Colonic mucosa (tissue), 4 donors: Measurements from ENCODE around the gene RPTOR. TPM values are rescaled to one million over a fixed set of nuclear protein-coding genes. Genes with fewer than 3 reads are reported as not detected.

Experiments used
- DNase-seq: peaks from one replicate; pipeline ENCODE4 v3.0.0-alpha.2; 2020
- H3K27ac ChIP-seq: fragments of 200-600 bp; one replicate; pipeline ENCODE4 v1.8.0; 2021
- H3K27me3 ChIP-seq: fragments of 200-600 bp; one replicate; pipeline ENCODE4 v1.8.0; 2021
- H3K36me3 ChIP-seq: fragments of 200-600 bp; one replicate; pipeline ENCODE4 v1.8.0; 2021
- H3K4me1 ChIP-seq: fragments of 200-600 bp; one replicate; pipeline ENCODE4 v1.8.0; 2021; ENCODE audit warnings: mild to moderate bottlenecking
- H3K4me3 ChIP-seq: fragments of 200-600 bp; one replicate; pipeline ENCODE4 v1.8.0; 2021
- H3K9ac ChIP-seq, 2 donors: one replicate each; pipeline ENCODE4 v1.7.0; 2013; ENCODE audit warnings: control low read depth in 2 of 2, low read depth in 2 of 2, low read length in 2 of 2
- H3K9me3 ChIP-seq: fragments of 200-600 bp; one replicate; pipeline ENCODE4 v1.8.0; 2021
- CTCF ChIP-seq: fragments of 200-600 bp; IDR thresholded peaks from one replicate; pipeline ENCODE4 v1.8.0; 2022; ENCODE audit warnings: antibody characterized with exemption, mild to moderate bottlenecking
- intact Hi-C: fragments of 100-400 bp; cut with DNase I; formaldehyde crosslinking; loops from one replicate; pipeline ENCODE4 v1.14.1; 2022
- total RNA-seq, 2 donors: library from RNA; stranded (reverse); fragmentation: NEBNext Ultra II Directional in 1 of 2; extraction: Animal tissue kit (Norgen Biotek cat#: 25700) in 1 of 2; gene quantifications; one replicate each; pipeline ENCODE4 v1.2.1, GENCODE V29; 2021
- donor health status: healthy.
- donor health status: DM: no; HTN: no; CAD: no.
- donor health status: DM: no; HTN: no; CAD: no.

Gene RPTOR
- total RNA-seq, 2 donors from 2014 or later, result 21.2 to 39.6 TPM

DNA sequence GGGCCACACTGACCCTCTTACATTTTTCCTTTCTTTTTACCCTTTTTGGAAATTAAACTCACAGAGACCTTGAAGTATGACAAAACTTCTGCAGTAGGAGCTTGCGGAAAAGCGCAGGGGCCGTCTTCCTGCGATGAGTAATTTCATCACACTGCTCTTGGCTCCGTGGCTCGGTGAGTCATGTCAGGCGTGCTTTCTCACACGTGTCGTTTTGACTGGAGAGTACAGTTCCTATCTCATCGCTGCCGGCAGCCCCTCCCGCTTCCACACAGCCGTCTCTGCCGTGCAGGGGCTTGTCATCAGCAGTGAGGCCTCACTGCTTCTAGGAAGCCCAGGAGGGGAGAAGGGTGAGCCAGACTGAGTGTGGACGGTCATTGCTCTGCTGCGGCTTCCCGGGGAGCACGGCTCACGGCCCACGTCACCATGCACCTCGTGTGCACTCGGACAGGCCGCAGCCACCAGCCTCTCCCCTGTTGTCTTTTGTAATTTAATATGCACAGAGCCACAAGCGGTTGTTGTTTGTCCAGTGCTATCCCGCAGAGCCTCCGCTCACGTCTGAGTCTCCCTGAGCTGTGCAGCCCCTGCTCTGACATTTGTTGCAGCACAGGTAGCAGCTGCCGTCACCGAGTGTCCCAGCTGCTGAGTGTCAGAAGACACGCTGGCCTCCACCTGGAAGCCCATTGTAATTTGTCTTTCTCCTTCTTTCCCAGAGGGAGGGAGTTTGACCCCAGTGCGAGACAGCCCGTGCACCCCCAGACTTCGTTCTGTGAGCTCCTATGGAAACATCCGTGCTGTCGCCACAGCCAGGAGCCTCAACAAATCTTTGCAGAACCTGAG, 347.6 kb downstream of the RPTOR start:
- peak; percentile 61 for DNase-seq
- Histone ChIP-seq H3K27ac (no peak overlapping the region), H3K9me3 (no peaks in the 10 kb centered on the region), H3K27me3 (no peaks in the 10 kb centered on the region), H3K4me1 (no peaks in the 10 kb centered on the region), H3K36me3 (no peaks in the 10 kb centered on the region), H3K4me3 (no peak overlapping the region), H3K9ac (no peak overlapping the region)
- intact Hi-C loops, result no loop called here
- no peak for TF ChIP-seq CTCF

- no peak overlapping the region for H3K4me3 ChIP-seq
- no peak overlapping the region for H3K27ac ChIP-seq
- no peaks in the 10 kb centered on the region for H3K4me1 ChIP-seq
- no peak for DNase-seq
- H3K27me3 ChIP-seq, result no peaks in the 10 kb centered on the region
- no peak overlapping the region for H3K9ac ChIP-seq
- no peak for TF ChIP-seq CTCF
- no peaks in the 10 kb centered on the region for H3K9me3 ChIP-seq
- intact Hi-C loops, result no loop called here
- no peaks in the 10 kb centered on the region for H3K36me3 ChIP-seq
Observed at GRCh38 chr17:80892900-80893603, 348.4 kb downstream of the RPTOR start.

DNA sequence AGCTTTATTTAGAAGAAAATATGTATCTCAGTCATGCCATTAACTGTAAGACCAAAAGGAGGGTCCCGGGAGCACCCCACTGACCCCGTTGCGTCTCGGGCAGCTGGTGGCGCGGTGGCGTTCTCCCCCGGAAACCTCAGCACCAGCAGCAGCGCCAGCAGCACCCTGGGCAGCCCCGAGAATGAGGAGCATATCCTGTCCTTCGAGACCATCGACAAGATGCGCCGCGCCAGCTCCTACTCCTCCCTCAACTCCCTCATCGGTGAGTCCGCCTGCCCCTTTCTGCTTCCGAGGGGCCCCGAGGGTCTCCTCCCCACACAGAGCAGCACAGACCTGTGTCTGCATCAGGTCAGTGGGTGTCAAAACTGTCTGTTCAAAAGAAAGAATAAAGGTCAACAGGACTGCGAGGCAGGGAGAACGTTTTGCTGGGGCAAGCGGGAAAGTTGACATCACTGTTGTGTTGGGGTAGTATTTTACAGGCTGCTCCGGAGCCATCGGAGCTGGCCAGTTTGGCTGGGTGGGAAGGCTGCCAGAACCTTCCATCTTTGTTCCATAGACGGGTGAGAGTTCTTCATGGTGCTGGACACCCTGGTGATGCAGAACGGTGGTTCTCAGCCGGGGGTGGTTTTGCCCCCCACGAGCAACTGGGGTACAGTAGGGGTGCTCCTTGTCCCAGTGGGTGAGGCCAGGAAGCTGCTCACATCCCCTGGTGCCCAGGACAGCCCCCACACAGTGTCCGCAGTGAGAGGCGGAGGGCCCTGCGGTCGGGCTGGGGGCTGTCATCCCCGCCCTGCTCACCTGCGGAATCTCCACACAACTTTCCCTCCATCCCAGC, 349.2 kb downstream of the RPTOR start:
- no peaks in the 10 kb centered on the region for H3K9me3 ChIP-seq
- no peaks in the 10 kb centered on the region for H3K36me3 ChIP-seq
- no peak overlapping the region for H3K9ac ChIP-seq
- no peak for TF ChIP-seq CTCF
- intact Hi-C loops, result no loop called here
- no peaks in the 10 kb centered on the region for H3K27me3 ChIP-seq
- DNase-seq, result no peak
- no peak overlapping the region for H3K4me3 ChIP-seq
- H3K4me1 ChIP-seq, result no peaks in the 10 kb centered on the region
- H3K27ac ChIP-seq, result no peak overlapping the region

GRCh38 chr17:80894439-80894721, 349.7 kb downstream of the RPTOR start:
- Histone ChIP-seq H3K27me3 (no peaks in the 10 kb centered on the region), H3K9me3 (no peaks in the 10 kb centered on the region), H3K27ac (no peak overlapping the region), H3K4me3 (no peak overlapping the region), H3K36me3 (no peaks in the 10 kb centered on the region), H3K9ac (no peak overlapping the region), H3K4me1 (no peaks in the 10 kb centered on the region)
- intact Hi-C loops, result no loop called here
- no peak for TF ChIP-seq CTCF
- no peak for DNase-seq

GRCh38 chr17:80894726-80895125, 350.1 kb downstream of the RPTOR start:
- no peaks in the 10 kb centered on the region for H3K9me3 ChIP-seq
- H3K4me3 ChIP-seq, result no peak overlapping the region
- no peak overlapping the region for H3K27ac ChIP-seq
- intact Hi-C loops, result no loop called here
- TF ChIP-seq CTCF, result no peak
- no peaks in the 10 kb centered on the region for H3K27me3 ChIP-seq
- H3K9ac ChIP-seq, result no peak overlapping the region
- no peaks in the 10 kb centered on the region for H3K36me3 ChIP-seq
- no peaks in the 10 kb centered on the region for H3K4me1 ChIP-seq
- no peak for DNase-seq
